ENCODE data around the gene RALBP1. TPM values are rescaled to one million over a fixed set of nuclear protein-coding genes. Genes with fewer than 3 reads are reported as not detected.

Gene RALBP1
- total RNA-seq: 47.2 and 57.8 TPM in 2 replicates

DNA sequence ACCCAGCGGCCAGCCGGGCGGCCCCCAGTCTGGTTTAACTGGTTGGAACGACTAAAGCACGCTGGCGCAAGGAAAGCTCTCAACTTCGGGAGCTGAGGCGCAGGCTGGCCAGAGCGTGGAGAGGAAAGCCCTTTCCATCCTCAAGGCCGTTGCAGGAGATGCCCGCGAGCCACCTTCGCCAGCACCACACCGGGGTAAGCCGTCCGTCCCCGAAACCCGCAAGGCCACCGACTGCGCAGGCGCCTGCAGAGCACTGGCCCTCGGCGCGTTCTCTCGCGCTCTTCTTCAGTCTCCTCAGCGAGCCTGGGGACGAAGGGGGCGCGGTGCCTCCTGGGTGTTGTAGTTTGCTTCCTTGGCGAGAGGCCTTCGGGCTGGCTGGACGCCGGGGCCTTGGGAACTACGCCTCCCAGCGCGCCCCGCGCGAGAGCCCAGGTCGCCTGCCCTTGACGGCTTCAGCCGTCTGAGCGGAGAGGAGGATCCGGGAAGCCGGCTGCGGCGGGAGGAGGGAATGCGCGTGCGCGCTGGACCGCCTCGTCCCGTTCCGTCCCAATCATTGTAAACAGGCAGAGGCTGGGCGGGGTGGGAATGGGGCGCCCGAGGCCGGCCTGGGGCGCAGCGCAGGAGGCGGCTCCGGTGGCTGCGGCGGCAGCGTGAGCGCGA, at the start of gene RALBP1:
Gene RALBP1 (plus strand): TSS at position 531 of the 660 bp plus-strand sequence. CDS start 37,533 bp downstream, outside the sequence.

Other genes starting within 250 kb of the RALBP1 start
- 50.6 and 61.1 TPM in 2 replicates for gene TWSG1, start 140.7 kb upstream of the RALBP1 start, total RNA-seq
- 34.3 and 39.3 TPM in 2 replicates for gene PPP4R1, start 139.0 kb downstream of the RALBP1 start, total RNA-seq
- gene RAB31, start 232.8 kb downstream of the RALBP1 start, total RNA-seq: 45.5 and 52.7 TPM in 2 replicates

Measured in cardiac ventricle fibroblast (primary cell).